OCI-LY7 (cell line): ENCODE data around the gene BICC1.

ENCODE experiments used
- CTCF ChIP-seq: fragments of 200-600 bp; sonication (generic); conservative IDR thresholded peaks from 2 replicates; pipeline ENCODE4 v1.5.1; 2014; ENCODE audit warnings: mild to moderate bottlenecking, antibody characterized with exemption, low read length, moderate library complexity, mixed read lengths
- EZH2phosphoT487 ChIP-seq: fragments of 200-600 bp; sonication (generic); IDR thresholded peaks from 2 replicates; pipeline ENCODE4 v1.6.1; 2018; ENCODE audit warnings: low read depth, borderline replicate concordance, mild to moderate bottlenecking, mixed run types, antibody characterized with exemption, low read length, moderate library complexity, mixed read lengths

- no peak for TF ChIP-seq CTCF
- no peak for TF ChIP-seq EZH2phosphoT487
Observed at GRCh38 chr10:58747687-58748086, 235.0 kb downstream of the BICC1 start.
